ENCODE measurements around the gene CDKAL1.

The CDKAL1 gene

DNA sequence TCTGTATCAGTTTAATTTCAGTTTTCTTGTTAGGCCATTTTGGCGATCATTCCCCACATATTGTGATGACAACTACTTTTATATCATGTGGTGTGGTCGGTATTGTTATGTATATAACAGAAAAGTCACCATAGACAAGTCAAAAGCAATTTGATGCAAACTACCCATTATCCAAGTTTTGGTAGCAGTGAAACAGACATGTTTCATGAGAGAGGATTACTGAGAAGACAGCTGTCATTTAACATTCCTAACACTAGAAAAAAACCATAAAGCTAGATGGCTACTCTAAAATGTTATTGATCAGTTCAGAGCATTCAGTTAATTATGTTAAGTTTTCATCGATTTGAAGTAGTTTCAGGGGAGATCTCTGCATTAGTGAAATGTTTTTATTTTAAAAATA is 597.1 kb downstream of the CDKAL1 start:
- TF ChIP-seq, protein P1, sequence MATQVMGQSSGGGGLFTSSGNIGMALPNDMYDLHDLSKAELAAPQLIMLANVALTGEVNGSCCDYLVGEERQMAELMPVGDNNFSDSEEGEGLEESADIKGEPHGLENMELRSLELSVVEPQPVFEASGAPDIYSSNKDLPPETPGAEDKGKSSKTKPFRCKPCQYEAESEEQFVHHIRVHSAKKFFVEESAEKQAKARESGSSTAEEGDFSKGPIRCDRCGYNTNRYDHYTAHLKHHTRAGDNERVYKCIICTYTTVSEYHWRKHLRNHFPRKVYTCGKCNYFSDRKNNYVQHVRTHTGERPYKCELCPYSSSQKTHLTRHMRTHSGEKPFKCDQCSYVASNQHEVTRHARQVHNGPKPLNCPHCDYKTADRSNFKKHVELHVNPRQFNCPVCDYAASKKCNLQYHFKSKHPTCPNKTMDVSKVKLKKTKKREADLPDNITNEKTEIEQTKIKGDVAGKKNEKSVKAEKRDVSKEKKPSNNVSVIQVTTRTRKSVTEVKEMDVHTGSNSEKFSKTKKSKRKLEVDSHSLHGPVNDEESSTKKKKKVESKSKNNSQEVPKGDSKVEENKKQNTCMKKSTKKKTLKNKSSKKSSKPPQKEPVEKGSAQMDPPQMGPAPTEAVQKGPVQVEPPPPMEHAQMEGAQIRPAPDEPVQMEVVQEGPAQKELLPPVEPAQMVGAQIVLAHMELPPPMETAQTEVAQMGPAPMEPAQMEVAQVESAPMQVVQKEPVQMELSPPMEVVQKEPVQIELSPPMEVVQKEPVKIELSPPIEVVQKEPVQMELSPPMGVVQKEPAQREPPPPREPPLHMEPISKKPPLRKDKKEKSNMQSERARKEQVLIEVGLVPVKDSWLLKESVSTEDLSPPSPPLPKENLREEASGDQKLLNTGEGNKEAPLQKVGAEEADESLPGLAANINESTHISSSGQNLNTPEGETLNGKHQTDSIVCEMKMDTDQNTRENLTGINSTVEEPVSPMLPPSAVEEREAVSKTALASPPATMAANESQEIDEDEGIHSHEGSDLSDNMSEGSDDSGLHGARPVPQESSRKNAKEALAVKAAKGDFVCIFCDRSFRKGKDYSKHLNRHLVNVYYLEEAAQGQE (IDR thresholded peaks at IDR 0.05; ENCODE audit: insufficient read depth in 1 of 2, low read depth in 2 of 2, low read length in 2 of 2), result no peak
- TF ChIP-seq TAF1 (IDR thresholded peaks at IDR 0.05; ENCODE audit: borderline replicate concordance, insufficient read depth, low read length) (no peak), SIN3A (IDR thresholded peaks at IDR 0.05; ENCODE audit: borderline replicate concordance, insufficient read depth, low read length) (no peak), POLR2AphosphoS5 (IDR thresholded peaks at IDR 0.05; ENCODE audit: low read depth, low read length) (no peak), FOXP2 (optimal IDR thresholded peaks at IDR 0.05; ENCODE audit: borderline replicate concordance, extremely low read depth, extremely low read length, insufficient read depth) (no peak)

DNA sequence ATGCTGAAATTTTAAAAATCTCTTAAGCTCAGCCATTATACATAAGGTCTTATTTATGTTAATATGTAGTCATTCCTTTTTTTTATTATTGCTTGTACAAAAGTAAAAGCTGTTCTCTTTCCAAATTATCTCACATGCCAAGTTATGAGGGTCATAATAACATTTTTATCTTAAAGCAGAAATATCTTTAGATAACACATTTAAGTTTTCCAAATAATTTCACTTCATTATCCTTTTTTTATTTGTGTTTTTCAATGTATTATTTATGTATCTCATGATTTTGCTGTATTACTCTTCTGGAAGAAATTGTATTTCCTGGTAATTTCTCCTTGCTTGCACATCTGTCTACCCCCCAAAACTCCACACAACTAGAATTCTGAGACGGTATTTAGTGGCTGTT is 598.2 kb downstream of the CDKAL1 start:
- no peak for TF ChIP-seq SIN3A (IDR thresholded peaks at IDR 0.05; ENCODE audit: borderline replicate concordance, insufficient read depth, low read length)
- TF ChIP-seq POLR2AphosphoS5 (IDR thresholded peaks at IDR 0.05; ENCODE audit: low read depth, low read length), result no peak

DNA sequence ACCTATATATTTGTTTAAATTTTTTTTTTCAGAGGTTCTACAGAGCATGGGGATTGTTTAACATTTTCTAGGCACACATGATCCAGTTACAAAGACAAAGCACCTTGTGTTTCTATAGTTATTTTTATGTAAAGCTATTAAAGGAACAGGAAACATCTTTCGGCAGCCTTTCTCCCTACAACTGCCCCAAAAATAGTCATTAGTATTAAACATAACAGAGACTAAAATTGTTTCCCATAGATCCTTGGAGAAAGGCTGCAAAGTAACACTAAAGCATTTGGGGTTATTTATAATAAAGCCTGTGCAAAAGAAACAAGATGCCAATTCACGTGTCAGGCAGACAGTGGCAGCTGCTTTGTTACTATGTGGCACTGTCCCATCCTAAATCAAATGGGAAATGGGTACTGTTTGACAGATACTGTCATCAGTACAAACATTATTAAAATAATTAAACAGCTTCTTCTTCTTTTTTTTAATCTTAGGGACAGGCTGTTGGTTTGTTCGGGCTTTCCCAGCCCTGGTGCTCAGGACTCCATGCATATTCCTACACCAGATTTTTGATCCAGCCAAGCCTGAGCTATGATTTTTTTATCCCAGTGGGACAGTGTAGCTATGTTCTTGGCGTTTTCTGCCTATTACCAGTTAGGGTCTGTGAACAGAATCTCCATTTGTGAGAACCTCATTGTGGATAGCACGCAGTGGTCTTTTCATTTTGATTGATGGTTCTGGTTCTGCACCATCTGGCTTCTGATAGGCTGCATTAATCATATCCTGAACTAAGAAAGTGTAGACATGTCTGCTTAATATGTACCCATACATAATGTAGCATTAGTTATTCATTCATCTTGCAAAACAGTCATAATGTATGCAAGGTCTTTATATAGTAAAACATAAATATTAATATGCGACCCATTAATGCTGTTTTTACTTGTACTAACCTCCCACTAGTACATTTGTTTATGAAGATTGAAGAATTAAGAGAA is 598.9 kb downstream of the CDKAL1 start:
- TF ChIP-seq, protein P1 (IDR thresholded peaks at IDR 0.05; ENCODE audit: insufficient read depth in 1 of 2, low read depth in 2 of 2, low read length in 2 of 2), result no peak
- no peak for TF ChIP-seq SIN3A (IDR thresholded peaks at IDR 0.05; ENCODE audit: borderline replicate concordance, insufficient read depth, low read length)
- TF ChIP-seq POLR2AphosphoS5 (IDR thresholded peaks at IDR 0.05; ENCODE audit: low read depth, low read length), result no peak
- no peak for TF ChIP-seq FOXP2 (optimal IDR thresholded peaks at IDR 0.05; ENCODE audit: borderline replicate concordance, extremely low read depth, extremely low read length, insufficient read depth)
- TF ChIP-seq TAF1 (IDR thresholded peaks at IDR 0.05; ENCODE audit: borderline replicate concordance, insufficient read depth, low read length), result no peak

DNA sequence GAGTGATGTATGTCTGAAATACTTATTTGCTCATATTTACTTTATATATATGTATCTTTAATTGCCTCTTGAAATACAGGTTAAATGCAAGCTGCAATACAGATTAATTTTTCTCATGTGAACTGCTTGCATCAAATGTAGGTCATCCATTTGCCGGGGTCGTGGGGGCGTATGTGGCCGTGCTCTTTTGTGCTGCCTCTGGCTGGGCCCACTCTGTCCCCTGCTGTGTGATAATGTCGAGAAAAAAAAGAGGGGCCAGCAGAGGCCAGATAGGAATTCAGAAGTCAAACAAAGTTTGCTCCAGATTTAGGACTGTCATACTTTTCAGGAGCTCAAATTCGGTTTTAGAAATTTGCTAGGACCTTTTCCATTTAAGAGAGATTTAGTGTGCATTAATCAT is 599.6 kb downstream of the CDKAL1 start:
- TF ChIP-seq POLR2AphosphoS5 (IDR thresholded peaks at IDR 0.05; ENCODE audit: low read depth, low read length) (no peak), SIN3A (IDR thresholded peaks at IDR 0.05; ENCODE audit: borderline replicate concordance, insufficient read depth, low read length) (no peak), TAF1 (IDR thresholded peaks at IDR 0.05; ENCODE audit: borderline replicate concordance, insufficient read depth, low read length) (no peak), FOXP2 (optimal IDR thresholded peaks at IDR 0.05; ENCODE audit: borderline replicate concordance, extremely low read depth, extremely low read length, insufficient read depth) (no peak)
- TF ChIP-seq, protein P1 (IDR thresholded peaks at IDR 0.05; ENCODE audit: insufficient read depth in 1 of 2, low read depth in 2 of 2, low read length in 2 of 2), result no peak

DNA sequence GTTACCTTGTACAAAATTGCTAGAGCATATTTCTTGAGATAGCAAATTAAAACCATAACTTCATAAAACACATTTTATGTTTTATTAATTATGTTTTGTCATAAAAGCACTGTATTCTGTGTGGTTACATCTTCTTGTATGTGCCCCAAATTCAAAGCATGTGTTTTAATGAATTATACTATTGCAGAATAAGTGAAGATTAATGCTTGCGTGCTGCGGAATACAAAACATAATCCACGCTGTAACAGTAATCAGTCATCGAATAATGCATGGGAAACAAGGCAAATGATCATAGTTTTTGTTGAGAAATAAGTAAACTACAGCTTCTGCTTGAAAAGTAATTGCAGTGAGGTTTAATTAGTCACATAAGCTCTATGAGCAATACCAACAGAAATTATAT is 600.1 kb downstream of the CDKAL1 start:
- TF ChIP-seq SIN3A (IDR thresholded peaks at IDR 0.05; ENCODE audit: borderline replicate concordance, insufficient read depth, low read length), result no peak
- no peak for TF ChIP-seq TAF1 (IDR thresholded peaks at IDR 0.05; ENCODE audit: borderline replicate concordance, insufficient read depth, low read length)
- TF ChIP-seq POLR2AphosphoS5 (IDR thresholded peaks at IDR 0.05; ENCODE audit: low read depth, low read length), result no peak
- TF ChIP-seq, protein P1 (IDR thresholded peaks at IDR 0.05; ENCODE audit: insufficient read depth in 1 of 2, low read depth in 2 of 2, low read length in 2 of 2), result no peak
- TF ChIP-seq FOXP2 (optimal IDR thresholded peaks at IDR 0.05; ENCODE audit: borderline replicate concordance, extremely low read depth, extremely low read length, insufficient read depth), result no peak
